ENCODE data around the gene FHOD1. TPM values are rescaled to one million over a fixed set of nuclear protein-coding genes. Genes with fewer than 3 reads are reported as not detected.
A peak's percentile ranks its signal among the peaks of the same experiment; 100 is the strongest.

The FHOD1 gene
- total RNA-seq, 2 experiments from 2014 or later, result 16.5 to 55.0 TPM

GRCh38 chr16:67279296-67280089 is 32.2 kb upstream of the FHOD1 start, which contains the start of gene PLEKHG4:
PLEKHG4 (plus strand) TSS chr16:67279532; CDS start chr16:67280045, 513 bp downstream.
- POLR2A ChIA-PET, result no interaction called here
- DNase-seq (ENCODE audit: low spot score), result peak; percentile 46
- H3K79me2 ChIP-seq (ENCODE audit: insufficient read depth, low read depth, low read length), result no peaks in the 10 kb centered on the region
- no peaks in the 10 kb centered on the region for H3K4me1 ChIP-seq (ENCODE audit: insufficient read depth, low read length, poor library complexity, severe bottlenecking)
- H3K9me2 ChIP-seq (ENCODE audit: insufficient read depth, low read length), result no peaks in the 10 kb centered on the region
- H3K27ac ChIP-seq (ENCODE audit: low read depth, low read length, poor library complexity, severe bottlenecking), result no peak within 1 kb of the TSS
- CTCF ChIA-PET (ENCODE audit: unreplicated experiment), result no interaction called here
- H3K36me3 ChIP-seq (ENCODE audit: insufficient read depth, low read length), result no peaks in the 10 kb centered on the region
- no peaks in the 10 kb centered on the region for H4K20me1 ChIP-seq (ENCODE audit: insufficient read depth, low read length)
- H3K9me3 ChIP-seq (ENCODE audit: low read length), result no peaks in the 10 kb centered on the region
- intact Hi-C loops (cut with micrococcal nuclease; ENCODE audit: unreplicated experiment), result loop anchor here (1.0 to 5.0 kb wide), 2 partner anchors 60 to 118 kb away; no protein-coding TSS in a partner anchor
- peak within 1 kb of the TSS; percentile 54; the same call in 1 of the 2 replicates for H3K4me2 ChIP-seq (ENCODE audit: low read length)
- TF ChIP-seq CTCF (conservative IDR thresholded peaks at IDR 0.05; ENCODE audit: low read length), result peak; percentile 65
- TF ChIP-seq EZH2phosphoT487 (IDR thresholded peaks at IDR 0.05; ENCODE audit: borderline replicate concordance, low read depth, low read length), result no peak
- peak within 1 kb of the TSS; percentile 53 for H3K4me3 ChIP-seq (ENCODE audit: low read depth, low read length, poor library complexity, severe bottlenecking)
- H2AFZ ChIP-seq (ENCODE audit: low read length), result peak within 1 kb of the TSS; percentile 16; the same call in 1 of the 2 replicates
- no TSS peak for BruUV-seq (replicated peaks)

GRCh38 chr16:67278773-67279295 is 31.6 kb upstream of the FHOD1 start:
- H3K79me2 ChIP-seq (ENCODE audit: insufficient read depth, low read depth, low read length), result no peaks in the 10 kb centered on the region
- H2AFZ ChIP-seq (ENCODE audit: low read length), result peak overlapping the region; percentile 16; the same call in 1 of the 2 replicates
- no peak for TF ChIP-seq EZH2phosphoT487 (IDR thresholded peaks at IDR 0.05; ENCODE audit: borderline replicate concordance, low read depth, low read length)
- no peak; the same call in 1 of the 2 replicates for TF ChIP-seq CTCF (conservative IDR thresholded peaks at IDR 0.05; ENCODE audit: low read length)
- H3K36me3 ChIP-seq (ENCODE audit: insufficient read depth, low read length), result no peaks in the 10 kb centered on the region
- no peaks in the 10 kb centered on the region for H3K9me2 ChIP-seq (ENCODE audit: insufficient read depth, low read length)
- intact Hi-C loops (cut with micrococcal nuclease; ENCODE audit: unreplicated experiment), result loop anchor here (1.0 to 5.0 kb wide), 2 partner anchors 60 to 118 kb away; no protein-coding TSS in a partner anchor
- H4K20me1 ChIP-seq (ENCODE audit: insufficient read depth, low read length), result no peaks in the 10 kb centered on the region
- peak overlapping the region; percentile 54; the same call in 1 of the 2 replicates for H3K4me2 ChIP-seq (ENCODE audit: low read length)
- ChIA-PET POLR2A (no interaction called here), CTCF (ENCODE audit: unreplicated experiment) (no interaction called here)
- no TSS peak for BruUV-seq (replicated peaks)
- peak overlapping the region; percentile 53 for H3K4me3 ChIP-seq (ENCODE audit: low read depth, low read length, poor library complexity, severe bottlenecking)
- H3K9me3 ChIP-seq (ENCODE audit: low read length), result no peaks in the 10 kb centered on the region
- DNase-seq (ENCODE audit: low spot score), result no peak
- no peaks in the 10 kb centered on the region for H3K4me1 ChIP-seq (ENCODE audit: insufficient read depth, low read length, poor library complexity, severe bottlenecking)
- H3K27ac ChIP-seq (ENCODE audit: low read depth, low read length, poor library complexity, severe bottlenecking), result no peak overlapping the region

All from OCI-LY7 (cell line).